GM04503 (cell line): ENCODE results near the gene FLNB.

Experiments used
- DNase-seq: peaks from one replicate; pipeline ENCODE4 v3.0.0-alpha.2; 2012; ENCODE audit warnings: low read depth

Gene FLNB

DNA sequence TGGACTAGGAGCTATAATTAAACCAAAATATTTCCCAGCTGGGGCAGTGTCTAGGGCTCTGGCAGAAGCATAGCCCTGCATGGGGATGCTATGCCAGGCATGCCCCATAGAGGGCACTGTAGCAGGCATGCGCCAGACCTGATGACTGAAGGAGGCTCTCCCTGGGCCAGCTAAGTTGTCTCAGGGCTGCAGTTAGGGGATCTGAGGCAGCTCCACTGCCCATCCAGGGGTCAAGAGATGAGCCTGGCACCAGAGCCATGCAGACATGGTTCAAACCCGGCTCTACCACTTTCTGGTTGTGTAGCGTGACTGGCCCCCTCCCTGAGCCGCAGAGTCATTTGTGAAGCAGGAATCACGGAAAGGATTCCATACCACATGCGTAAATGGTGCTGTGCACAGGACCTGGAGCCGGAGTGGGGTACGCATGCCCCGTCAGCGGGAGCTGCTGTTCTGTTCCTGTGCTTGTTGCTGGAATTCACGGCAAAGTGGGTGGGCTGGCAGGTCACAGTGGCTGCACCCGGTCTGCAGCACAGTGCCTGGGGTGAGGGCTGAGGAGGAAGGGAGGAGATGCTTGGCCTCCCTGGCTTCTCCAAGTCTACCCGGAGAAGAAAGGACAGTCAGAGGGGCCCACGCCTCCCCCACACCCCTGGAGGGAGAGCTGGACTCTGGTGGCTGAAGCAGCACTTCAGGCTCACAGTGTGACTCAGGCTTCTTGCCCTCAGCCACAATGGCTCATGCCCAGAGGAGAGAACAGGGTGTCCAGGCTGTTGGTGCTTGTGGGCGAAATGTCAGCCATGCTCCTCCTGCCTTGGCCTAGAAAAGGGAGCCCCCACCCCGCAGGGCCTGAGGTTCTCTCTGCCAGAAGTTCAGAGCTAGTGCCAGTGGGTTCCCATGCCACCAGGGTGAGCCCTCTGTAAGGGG, 159.5 kb downstream of the FLNB start:
- DNase-seq: no peak

DNA sequence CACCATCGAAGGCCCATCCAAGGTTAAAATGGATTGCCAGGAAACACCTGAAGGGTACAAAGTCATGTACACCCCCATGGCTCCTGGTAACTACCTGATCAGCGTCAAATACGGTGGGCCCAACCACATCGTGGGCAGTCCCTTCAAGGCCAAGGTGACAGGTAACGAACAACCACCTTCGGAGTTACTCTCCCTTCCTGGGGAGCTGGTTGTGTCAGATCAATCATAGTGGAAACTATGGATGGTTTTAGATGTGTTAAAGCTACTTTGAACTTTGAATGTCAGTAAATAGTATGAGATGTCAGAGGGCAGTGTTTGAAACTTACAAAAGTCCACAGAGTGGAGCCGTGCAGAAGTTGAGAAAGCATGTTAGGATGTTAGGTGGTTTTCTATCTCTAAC, 160.3 kb downstream of the FLNB start:
- no peak for DNase-seq

DNA sequence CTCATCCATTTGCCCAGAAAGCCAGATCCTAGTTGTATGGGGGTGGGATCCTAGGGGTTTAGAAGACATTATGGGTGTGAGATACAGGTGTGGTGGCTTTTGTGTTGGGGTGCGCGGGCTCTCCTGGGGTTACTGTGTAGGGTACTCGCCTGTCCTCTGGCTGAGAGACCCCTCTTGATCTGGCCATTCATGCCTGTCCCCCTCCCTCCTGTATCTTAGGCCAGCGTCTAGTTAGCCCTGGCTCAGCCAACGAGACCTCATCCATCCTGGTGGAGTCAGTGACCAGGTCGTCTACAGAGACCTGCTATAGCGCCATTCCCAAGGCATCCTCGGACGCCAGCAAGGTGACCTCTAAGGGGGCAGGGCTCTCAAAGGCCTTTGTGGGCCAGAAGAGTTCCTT, 161.1 kb downstream of the FLNB start:
- no peak for DNase-seq

DNA sequence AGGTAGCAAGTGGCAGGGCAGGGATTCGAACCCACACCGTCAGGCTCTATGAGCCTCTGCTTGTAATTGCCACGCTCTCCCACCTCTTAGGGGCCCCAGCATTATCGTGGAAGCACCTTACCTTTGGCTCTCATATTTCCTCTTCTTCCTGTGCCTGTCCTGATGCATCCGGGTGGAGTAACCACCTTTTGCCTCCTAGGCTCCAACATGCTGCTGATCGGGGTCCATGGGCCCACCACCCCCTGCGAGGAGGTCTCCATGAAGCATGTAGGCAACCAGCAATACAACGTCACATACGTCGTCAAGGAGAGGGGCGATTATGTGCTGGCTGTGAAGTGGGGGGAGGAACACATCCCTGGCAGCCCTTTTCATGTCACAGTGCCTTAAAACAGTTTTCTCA, 162.2 kb downstream of the FLNB start:
- no peak for DNase-seq

DNA sequence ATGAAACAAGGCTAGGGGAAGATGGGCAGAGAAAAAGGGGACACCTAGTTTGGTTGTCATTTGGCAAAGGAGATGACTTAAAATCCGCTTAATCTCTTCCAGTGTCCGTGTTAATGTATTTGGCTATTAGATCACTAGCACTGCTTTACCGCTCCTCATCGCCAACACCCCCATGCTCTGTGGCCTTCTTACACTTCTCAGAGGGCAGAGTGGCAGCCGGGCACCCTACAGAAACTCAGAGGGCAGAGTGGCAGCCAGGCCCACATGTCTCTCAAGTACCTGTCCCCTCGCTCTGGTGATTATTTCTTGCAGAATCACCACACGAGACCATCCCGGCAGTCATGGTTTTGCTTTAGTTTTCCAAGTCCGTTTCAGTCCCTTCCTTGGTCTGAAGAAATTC, 162.9 kb downstream of the FLNB start:
- no peak for DNase-seq

DNA sequence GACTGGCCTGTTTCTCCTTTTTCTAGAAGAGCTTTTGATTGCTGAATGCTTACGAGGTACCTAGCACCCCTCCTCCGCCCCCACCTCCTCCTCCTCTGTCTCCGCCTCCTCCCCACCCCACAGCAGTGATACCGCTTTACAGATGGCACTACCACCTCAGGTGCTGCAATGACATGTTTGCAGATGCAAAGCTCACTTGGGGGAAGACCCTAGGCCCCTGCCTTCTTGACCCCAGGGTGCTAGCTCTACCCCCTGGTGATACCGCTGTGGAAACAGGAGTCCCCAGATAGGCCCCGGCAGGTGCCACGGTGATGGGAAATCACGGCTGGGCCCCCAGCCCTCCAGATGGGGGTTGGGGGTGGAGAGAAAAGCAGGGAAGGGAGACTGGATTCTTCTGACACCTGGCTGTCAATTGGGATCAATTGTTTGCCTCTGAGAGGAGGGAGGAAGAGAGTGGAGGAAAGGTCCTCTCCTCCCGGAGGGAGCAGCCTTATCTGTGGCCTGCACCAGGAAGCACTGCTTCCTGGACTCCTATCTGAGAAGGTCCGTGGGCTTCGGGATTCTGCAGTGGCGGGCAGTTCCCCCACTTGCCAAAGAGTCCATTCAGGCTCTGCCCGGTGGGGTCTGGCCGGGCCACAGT, 164.9 kb downstream of the FLNB start:
- DNase-seq: no peak

DNA sequence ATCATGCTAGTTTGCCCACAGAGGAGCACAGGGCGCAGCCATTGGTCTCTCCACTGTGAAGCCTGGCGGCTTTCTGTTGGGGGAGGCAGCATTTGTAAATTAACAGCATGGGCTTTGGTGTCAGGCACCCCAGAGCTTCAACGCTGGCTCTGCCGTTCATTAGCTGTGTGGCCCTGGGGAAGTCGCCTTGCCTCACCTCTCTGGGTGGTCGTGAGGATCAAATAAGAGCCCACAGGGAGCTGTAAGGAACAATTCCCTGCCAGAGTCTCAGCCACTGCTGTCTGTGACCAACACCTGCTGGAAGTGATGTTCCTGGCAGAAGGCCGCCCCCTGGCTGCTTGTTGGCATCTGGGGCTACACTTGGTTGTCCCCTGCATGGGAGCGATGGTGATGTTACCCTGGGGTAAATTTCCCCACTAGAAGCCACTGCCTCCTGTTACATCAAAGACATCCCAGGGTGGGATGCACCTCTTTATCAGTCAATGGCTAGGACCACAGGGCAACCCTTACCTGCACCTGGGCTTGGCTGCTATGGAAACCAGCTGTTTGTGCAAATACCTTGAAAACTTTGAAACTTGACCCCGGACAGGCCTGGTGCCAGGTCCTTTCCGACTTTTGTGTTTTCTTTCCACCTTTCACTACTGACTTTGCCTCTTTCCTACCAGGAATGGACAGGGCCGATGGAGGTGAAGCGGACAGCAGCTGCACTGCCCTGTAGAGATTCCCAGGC, 165.6 kb downstream of the FLNB start:
- DNase-seq: no peak

DNA sequence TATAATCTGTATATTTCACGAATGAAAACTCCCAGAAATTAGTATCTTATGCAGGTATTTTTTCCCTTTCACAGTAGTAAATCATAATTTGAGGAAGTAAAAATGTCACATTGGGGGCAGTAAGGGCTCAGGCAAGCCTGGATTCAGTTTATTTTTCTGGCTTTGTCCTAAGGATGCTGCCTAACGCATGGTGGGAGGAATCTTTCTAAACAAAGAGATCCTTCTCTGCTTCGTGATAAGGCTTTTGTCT, 166.9 kb downstream of the FLNB start:
- no peak for DNase-seq

DNA sequence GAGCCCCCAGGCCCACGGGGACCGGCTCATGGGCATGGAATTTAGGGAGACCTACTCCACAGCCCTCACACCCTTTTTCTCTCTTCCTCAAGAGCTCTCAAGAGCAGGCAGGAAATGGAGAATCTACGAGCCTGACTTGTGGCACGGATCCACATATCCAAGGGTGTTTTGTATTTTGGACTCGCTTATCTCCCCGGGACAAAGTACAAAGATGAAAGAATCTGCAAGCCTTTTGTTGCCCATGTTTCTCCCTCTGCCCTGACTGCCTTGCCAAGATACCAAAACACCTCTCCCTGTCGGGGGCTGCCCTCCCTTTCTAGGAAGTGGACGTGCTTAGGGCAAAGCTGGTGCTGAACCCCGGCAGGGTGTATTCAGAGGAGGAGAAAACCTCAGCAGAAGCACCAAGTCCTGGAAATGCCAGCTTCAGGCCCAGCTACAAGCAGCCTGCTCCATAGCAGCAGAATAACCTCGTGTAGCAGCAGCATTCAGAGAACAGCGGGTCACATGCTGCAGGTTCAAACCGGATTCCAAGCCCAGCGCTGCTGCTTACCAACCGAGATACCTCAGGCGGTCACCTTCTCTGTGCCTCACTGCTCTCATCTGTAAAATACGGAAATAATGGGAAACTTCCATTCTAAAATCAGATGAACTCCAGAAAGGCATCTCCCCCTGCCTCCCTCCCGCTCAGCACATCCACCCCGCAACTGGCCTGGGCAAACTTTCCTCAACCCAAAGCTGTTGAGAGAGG, 167.4 kb downstream of the FLNB start:
- DNase-seq: no peak

DNA sequence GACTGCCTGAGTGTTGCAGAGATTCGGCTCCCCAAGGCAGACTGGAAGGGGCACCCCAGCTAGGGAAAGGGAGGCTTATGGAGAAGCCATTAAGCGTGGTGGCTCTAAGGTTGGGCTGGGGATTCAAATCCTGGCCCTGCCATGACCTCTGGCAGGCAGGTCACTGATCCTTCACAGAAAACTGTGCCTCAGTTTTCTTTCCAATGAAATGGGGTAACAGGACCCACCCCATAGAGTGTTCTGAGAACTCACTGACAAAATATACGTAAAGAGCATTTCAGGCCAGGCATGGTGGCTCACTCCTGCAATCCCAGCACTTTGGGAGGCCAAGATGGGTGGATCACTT, 167.9 kb downstream of the FLNB start:
- DNase-seq: no peak

DNA sequence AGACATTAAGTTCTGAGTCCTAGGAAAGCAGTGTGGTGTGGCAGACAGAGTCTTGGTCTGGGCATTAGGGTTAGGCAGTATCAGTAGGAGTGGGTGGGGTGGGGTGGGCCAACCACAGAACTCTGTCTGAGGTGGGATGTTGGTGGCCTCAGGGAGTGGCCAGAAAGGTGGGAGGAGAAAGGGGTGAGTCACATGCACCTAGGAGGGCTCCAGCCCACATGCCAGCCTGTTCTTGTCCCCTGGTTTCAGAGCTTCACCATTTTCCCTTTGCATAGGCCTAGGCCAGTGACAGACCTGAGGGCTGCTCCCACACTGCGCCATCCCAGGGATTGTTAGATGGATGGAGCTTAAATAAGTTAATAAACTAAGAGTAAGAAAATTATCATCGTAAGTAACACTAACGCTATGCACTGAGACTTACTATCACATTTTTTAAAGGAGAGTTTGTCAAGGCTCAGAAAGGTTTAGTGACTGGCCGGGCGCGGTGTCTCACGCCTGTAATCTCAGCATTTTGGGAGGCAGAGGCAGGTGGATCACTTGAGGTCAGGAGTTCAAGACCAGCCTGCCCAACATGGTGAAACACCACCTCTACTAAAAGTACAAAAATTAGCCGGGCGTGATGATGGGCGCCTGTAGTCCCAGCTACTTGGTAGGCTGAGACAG, 168.7 kb downstream of the FLNB start:
- DNase-seq: no peak

DNA sequence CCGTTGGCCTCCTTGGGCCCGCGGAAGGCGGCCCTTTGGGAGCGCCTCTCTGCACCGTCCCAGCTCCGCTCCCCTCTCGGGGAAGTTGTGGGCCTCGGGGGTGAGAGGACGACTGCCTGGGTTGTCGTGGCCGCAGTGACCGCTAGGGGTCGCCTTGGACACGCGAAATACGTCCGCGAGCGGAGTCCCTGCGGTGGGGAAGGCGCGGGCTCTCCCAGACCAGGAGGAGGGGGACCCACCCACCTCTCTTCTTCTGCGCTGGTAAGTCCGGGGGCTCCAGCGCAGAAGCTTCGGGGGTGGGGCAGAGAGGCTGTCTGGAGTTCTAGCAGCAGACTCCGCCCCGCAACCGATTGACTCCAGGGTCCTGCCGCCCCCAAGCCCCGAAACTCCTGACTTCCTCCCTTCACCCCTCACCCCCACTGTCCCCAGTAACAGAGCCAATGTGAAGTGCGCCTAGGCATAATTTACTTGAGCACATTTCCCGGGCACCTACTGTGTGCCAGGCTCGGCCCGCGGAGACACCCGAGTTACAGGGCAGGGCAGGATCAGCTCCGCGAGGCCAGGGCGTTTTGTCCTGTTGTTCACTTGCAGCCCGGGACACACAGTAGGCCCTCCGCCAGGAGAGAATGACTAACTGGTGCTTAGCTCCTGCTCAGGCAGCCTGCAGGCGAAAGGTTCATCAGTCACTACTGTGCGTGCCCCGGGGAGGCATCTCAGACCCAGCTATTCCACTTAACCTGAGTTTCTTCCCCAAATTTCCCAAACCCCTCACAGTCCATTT, 169.7 kb downstream of the FLNB start:
- DNase-seq: no peak

DNA sequence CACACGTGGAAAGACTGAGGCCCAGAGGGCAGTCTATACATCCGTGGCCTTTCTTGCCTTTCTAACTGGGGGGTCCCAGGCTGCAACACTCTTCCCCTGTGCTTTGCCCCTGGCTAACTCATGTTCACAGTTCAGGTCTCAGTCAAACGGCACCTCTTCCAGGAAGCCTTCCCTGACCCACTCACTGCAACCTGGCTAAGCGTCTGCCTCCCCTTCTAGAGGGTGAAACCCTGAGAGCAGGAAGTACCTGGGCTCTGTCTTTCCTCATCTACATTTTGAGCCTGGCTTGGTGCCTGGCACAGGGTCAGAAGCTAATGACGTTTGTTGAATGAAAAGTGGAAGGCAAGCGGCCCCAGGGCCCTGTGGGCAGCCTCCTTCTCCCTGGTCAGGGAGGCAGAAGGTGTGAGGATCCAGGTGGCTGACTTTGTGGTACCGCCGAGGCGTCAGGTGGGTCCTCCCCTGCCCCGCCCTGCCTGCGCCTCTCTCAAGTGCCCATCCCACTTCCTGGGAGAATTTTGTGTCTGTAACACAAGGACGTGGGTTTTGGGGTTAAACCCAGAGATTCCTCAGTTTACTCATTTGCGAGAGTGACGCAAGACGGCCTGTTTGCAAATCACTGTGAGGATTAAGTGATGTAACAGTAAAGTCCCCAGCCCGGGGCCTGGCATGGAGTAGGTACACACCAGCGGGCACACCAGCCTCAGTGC, 170.5 kb downstream of the FLNB start:
- DNase-seq: no peak

DNA sequence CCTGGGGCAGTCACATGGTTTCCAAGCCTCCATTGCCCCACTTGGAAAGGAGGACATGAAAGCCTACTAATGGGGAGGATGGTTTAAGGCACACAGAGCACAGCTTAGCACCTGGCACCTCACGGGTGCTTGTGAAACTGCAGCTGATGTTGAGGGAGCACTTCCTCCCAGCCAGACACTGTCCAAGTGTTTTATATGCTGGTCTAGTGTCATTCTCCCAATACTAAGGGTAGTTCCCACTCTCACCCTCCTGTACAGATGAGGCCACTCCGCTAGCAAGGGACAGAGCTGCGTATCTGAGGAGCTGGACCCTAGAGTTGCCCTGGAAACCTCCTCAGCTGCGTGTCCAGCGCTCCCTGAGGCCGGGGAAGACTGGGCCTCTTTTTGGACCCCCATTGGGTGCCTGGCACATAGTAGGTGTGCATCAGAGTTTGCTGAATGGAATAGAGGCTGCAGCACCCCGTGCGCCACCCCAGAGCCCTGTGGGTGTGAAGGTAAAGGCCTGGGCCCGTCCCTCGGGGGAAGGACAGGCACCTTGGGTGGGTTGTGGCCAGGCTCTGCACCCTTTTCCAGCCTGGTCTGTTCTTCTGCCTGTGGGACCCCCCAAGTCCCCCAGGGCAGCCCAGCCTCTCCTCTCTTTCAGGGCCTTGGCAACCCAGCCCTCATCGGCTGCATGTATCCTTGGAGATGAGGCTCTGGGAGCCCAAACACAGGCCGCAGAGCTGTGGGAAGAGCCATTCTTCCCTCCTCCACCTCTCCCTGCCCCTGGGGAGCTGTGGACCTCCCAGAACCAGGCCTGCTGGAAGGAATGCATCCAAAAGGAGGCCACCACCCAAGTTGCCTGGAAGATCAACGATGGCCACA, 171.2 kb downstream of the FLNB start:
- DNase-seq: no peak

DNA sequence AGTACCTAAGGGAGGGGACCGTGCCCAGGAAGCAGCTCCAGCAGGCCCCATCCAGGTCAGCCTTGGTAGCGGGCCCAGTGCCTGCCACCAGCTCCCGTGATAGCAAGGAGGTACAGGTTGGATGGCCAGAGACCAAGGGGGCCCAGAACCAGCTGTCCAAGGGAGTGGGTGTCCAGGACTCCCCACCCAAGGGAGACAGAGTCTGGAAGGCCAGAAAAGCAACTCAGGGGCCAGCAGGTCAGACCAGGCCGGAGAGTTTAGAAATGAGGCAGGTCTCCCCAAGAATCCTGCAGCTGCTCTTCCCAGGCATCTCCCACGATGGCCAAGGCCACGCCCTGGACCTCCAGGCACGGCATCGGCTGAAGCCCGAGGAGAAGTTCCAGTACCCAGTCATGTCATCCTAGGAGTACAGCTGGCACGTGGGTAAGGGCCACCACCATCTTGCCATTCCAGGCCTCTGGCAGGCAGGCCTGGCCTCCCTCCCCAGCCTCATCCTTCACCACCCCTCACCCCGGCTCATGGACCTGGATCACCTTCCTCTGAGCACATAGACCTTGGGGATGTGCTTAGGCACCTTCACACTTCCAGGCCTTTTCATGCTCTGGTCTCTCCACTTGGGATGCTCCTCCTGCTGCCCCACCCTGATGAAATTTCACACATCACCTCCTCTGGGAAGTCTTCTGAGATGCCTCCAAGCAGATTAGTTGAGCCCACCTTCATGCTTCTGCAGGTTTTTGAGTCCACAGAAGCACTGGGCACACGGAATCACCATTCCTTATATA, 172.1 kb downstream of the FLNB start:
- DNase-seq: no peak

DNA sequence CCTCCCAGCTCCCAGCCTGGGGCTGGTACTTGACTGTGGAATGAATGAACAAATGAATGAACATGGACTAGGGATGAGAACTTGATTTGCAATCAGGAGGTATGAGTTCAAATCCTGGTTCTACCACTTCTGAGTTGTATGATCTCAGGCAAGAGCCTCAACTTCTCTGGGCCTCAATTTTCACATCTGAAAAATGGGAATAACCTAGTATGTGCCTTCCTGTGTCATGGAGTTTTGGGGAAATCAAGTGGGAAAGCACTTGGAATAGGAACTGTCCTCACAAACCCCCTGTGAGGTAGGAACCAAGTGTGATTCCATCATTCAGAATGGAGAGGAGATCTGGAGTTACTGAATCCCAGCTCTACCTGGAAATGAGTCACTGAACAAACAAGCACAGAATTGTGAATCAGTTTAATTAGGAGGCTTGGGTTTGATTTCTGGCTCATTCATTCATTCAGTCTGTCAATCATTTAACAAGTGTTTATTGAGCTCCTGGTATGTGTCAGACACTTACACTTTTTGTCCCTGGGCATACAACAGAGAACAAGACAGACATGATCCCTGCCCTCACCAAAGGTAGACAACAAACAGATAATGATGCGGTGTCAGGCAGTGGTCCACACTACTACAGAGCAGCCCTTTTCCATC, 172.8 kb downstream of the FLNB start:
- no peak for DNase-seq

DNA sequence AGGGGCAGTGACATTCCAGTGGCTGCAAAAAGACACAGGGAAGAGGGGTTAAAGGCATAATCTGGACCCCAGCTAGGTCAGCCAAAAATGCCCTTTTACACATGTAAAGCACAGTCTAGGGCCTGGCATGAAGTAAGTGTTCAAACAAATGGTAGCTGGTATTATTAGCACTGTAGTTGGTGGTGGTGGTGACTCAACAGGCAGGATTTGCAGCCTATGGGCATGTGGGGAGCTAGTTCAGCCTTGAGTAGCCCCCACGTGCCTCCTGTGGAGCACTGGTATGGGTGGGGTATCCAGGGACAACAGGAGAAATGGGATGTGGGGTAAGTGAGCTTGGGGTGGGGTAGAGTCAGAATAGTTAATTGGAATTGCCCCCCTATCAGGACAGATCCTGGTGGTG, 175.0 kb downstream of the FLNB start:
- no peak for DNase-seq

DNA sequence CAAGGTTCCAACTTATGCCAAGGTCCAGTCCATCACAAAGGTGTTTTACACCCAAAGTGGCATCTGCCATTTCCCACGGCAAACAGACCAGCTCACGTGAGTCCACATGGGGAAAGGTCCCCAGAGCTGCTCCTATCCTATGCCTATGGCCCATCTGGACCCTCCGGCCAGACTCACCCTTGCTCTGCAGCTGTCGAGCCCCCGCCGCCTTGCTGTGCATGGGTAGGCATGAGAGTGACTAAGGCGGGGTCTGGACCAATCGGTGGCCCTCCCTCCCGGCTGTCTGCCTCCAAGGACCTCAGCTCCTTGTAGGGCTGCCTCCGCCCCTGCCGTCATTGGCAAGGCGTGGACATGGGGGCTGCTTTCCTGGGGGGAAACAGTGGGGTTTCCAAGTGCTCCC, 175.7 kb downstream of the FLNB start:
- DNase-seq: no peak
